NCI-H524 treated with DMSO at 0.1 percent for 48 hours (cell line): ENCODE results near the gene GLYR1.

Source experiments
- DNase-seq: peaks from one replicate; lab custom pipeline; 2025; lab: John Stamatoyannopoulos, UW

GLYR1 gene

DNA sequence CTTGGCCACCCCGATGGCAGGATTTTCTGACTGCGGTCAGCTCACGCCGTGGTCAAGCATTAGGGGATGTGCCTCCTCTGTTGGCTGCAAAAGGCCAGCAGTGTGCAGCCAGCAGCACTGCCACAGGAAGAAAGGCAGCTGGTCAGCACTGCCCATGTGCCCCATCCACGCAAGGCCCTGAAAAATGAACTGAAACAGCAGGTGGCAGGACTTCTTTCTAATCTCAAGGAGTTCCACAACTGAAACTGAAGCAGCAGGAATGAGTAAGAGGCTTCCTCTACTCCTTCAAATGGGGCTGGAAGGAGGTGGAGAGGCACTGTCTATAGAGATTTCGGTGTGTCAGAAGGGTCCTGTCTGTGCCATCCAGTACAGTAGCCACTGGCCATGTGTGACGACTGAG lies 83.3 kb downstream of the GLYR1 start:
- DNase-seq = no peak

- no peak for DNase-seq
These were observed 84.9 kb downstream of the GLYR1 start for GRCh38 chr16:4762205-4762604.

DNA sequence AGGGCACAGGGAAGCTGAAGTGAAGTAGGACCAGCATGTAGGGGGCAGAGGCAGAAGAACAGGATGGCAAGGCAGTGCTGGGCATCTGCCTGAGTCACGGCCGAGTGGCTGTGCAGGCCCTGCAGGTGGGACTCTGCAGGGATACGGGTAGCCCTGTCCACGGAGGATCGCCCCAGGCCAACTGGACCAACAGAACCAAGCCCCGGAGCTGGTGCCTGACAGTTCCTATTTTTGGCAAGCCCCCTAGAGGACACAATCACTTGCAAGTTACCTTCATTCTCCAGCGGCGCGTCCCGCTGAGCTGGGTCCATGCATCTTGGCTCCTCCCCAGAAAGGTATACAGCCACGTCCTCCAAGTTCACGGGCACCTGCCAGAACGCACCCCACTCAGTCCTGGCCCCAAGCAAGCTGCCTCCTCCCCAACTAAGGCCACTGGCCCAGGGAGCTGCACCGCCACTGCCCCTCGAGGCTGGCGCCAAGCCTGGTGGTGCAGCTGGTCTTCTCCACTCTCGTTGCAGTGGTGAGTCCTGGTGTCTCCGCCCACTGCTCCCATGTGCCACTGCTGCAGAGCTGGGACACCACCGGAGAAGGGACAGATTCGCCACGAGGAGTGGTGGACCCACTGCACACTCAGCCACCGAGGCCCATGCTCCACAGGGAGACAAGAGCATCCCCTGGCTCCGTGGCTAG lies 86.7 kb downstream of the GLYR1 start:
- DNase-seq = no peak

DNA sequence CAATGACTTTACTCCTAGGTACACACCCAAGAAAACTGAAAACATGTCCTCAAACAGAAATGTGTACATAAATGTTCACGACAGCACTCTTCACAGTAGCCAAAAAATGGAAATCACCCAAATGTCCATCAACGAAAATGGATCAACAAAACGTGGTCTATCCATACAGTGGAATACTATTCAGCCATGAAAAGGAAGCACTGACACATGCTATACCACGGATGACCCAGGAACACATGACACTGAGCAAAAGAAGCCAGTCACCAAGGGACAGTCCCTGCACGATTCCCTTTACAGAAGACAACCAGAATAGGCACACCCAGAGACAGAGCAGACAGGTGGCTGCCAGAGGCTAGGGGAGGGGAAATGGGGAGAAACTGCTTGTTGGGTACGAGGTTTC lies 91.4 kb downstream of the GLYR1 start:
- DNase-seq = no peak

- no peak for DNase-seq
These were observed 92.2 kb downstream of the GLYR1 start for GRCh38 chr16:4754865-4755264.

DNA sequence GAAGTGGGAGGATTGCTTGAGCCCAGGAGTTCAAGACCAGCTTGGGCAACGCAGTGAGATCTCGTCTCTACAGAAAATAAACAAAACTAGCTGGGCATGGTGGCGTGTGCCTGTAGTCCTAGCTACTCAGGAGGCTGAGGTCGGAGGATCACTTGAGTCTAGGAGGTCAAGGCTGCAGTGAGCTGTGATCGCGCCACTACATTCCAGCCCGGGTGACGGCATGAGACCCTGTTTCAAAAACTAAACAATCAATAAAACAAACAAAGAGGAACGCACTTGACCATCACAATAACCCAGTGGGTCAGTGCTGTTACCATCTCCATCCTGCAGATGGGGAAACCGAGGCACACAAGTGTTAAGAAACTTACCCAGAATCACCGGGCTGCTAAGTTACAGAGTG lies 93.9 kb downstream of the GLYR1 start:
- no peak for DNase-seq
